Thyroid gland (tissue), 4 donors: Measurements from ENCODE around the gene DZANK1. TPM values are rescaled to one million over a fixed set of nuclear protein-coding genes. Genes with fewer than 3 reads are reported as not detected.
"Not testable (repeated sequence)": the region's sequence is repeated elsewhere in the genome, so short reads cannot be mapped to it uniquely, and the experiment has no call there.

Experiments
- DNase-seq, 2 donors: peaks; one replicate each; pipeline ENCODE4 v3.0.0-alpha.2; 2019
- H3K27ac ChIP-seq, 3 donors: fragments of 200-600 bp; sonication (generic); 1 replicate in 2 of 3; 2 replicates in 1 of 3; pipeline ENCODE4 v1.5.1; 2016 to 2019; ENCODE audit warnings: mild to moderate bottlenecking in 1 of 3, moderate library complexity in 1 of 3
- H3K27me3 ChIP-seq: fragments of 200-600 bp; sonication (generic); one replicate; pipeline ENCODE4 v1.5.1; 2019
- H3K36me3 ChIP-seq, 2 donors: fragments of 200-600 bp; sonication (generic); one replicate each; pipeline ENCODE4 v1.5.1; 2016 to 2019
- H3K4me1 ChIP-seq, 2 donors: fragments of 200-600 bp; sonication (generic); one replicate each; pipeline ENCODE4 v1.5.1; 2017 to 2019
- H3K4me3 ChIP-seq, 3 donors: fragments of 200-600 bp; sonication (generic); replicated peaks in 1 of 3; 1 replicate in 2 of 3; 2 replicates in 1 of 3; pipeline ENCODE4 v1.5.1; 2016; ENCODE audit warnings: mild to moderate bottlenecking in 1 of 3
- H3K9me3 ChIP-seq: fragments of 200-600 bp; sonication (generic); one replicate; pipeline ENCODE4 v1.5.1; 2017
- CTCF ChIP-seq, 6 experiments: fragments of 200-600 bp in 3 of 6; fragments of 450-650 bp in 3 of 6; sonication (generic) in 3 of 6; IDR thresholded peaks; one replicate each; pipeline ENCODE4 v1.5.1; 2016 to 2019; ENCODE audit warnings: antibody characterized with exemption in 6 of 6, mild to moderate bottlenecking in 2 of 6, inconsistent platforms in 1 of 6, moderate library complexity in 1 of 6
- POLR2A ChIP-seq, 2 donors: fragments of 450-650 bp; IDR thresholded peaks; one replicate each; pipeline ENCODE4 v1.6.1; 2017; ENCODE audit warnings: antibody characterized with exemption in 2 of 2, mild to moderate bottlenecking in 2 of 2, moderate library complexity in 1 of 2
- WGBS, 2 donors: methylation state at CpG; one replicate each; pipeline ENCODE4 v1.1.5; 2017; 5-methylcytosine and 5-hydroxymethylcytosine counted together
- intact Hi-C: fragments of 100-400 bp; cut with DNase I; formaldehyde crosslinking; loops from one replicate; pipeline ENCODE4 v1.15.1; 2023
- microRNA counts, 2 donors: library from miRNA; unstranded; fragments of <30 nt; microRNA quantifications; one replicate each; lab custom pipeline; 2016 to 2017
- microRNA-seq: library from miRNA; unstranded; fragments of <30 nt; microRNA quantifications from one replicate; pipeline ENCODE4, GENCODE V29; 2016
- small RNA-seq: library from RNA; depleted of rRNA; stranded (forward); fragments of <200 nt; gene quantifications from one replicate; pipeline ENCODE3, GENCODE V24; 2016
- total RNA-seq, 4 donors: library from RNA; depleted of rRNA; stranded (reverse); fragments of >200 nt; gene quantifications; one replicate each; pipeline ENCODE4 v1.2.3, GENCODE V29; 2016

Gene DZANK1
- total RNA-seq, 4 donors from 2014 or later: 6.7 to 10.6 (median 8.5) TPM

- intact Hi-C loops: no loop called here
- Histone ChIP-seq H3K4me3 (no peak overlapping the region), H3K4me1 (no peaks in the 10 kb centered on the region), H3K36me3 (no peaks in the 10 kb centered on the region), H3K27me3 (no peaks in the 10 kb centered on the region), H3K9me3 (no peaks in the 10 kb centered on the region), H3K27ac (no peak overlapping the region)
- DNase-seq: no peak
- WGBS, 2 donors: 96 to 97% methylated on average over 1 of the region's 1 CpG
- TF ChIP-seq POLR2A (IDR thresholded peaks at IDR 0.05) (no peak), CTCF (IDR thresholded peaks at IDR 0.05) (no peak)
Measured at GRCh38 chr20:18359854-18360253, 107.0 kb downstream of the DZANK1 start.

GRCh38 chr20:18349749-18350148, 117.1 kb downstream of the DZANK1 start:
- intact Hi-C loops, H3K27me3 ChIP-seq, H3K4me3 ChIP-seq, H3K4me1 ChIP-seq, H3K27ac ChIP-seq, H3K36me3 ChIP-seq, DNase-seq, H3K9me3 ChIP-seq: not testable (repeated sequence)
- WGBS, 2 donors: 60 to 67% methylated on average over 3 of the region's 3 CpGs

MicroRNAs encoded within 50 kb of the gene (microRNA counts, 767-probe panel; counts per million panel counts)
- 0 counts per million in 2 donors for microRNA hsa-miR-3192 (lab: Ali Mortazavi, UCI)

Small RNA genes within 50 kb of the gene (microRNA-seq; reads per million reads assigned to microRNA genes)
- not detected for gene MIR3192

Small RNA genes within 50 kb of the gene (small RNA-seq; reads per million reads assigned to genes)
- not detected for gene MIR3192
- not detected for gene RNA5SP476

Other genes starting within 250 kb of the DZANK1 start
- gene ZNF133, start 178.5 kb downstream of the DZANK1 start, total RNA-seq: 10 to 100 TPM; 14.8 to 17.3 (median 15.9) TPM
- 10 to 100 TPM; 10.2 to 18.1 (median 13.9) TPM for gene POLR3F, start 360 bp upstream of the DZANK1 start, total RNA-seq
- 100 to 1,000 TPM in 1 of 4 donors, 10 to 100 TPM in 3; 51.5 to 106 (median 66.3) TPM for gene RBBP9, start 30.2 kb upstream of the DZANK1 start, total RNA-seq
- gene SEC23B, start 40.9 kb upstream of the DZANK1 start, total RNA-seq: 10 to 100 TPM; 60.5 to 94.1 (median 84.6) TPM
- gene SMIM26, start 100.4 kb upstream of the DZANK1 start, total RNA-seq: 100 to 1,000 TPM; 113 to 243 (median 132) TPM
- gene DTD1, start 121.0 kb upstream of the DZANK1 start, total RNA-seq: 10 to 100 TPM; 42.7 to 57.6 (median 52.4) TPM